Gastroesophageal sphincter (tissue), 3 donors: ENCODE measurements around the gene DPT.

Experiments used
- POLR2AphosphoS5 ChIP-seq: sonication (generic); formaldehyde crosslinking; IDR thresholded peaks from one replicate; pipeline ENCODE4 v1.6.1; 2017; ENCODE audit warnings: antibody characterized with exemption
- TF ChIP-seq, protein P1 (sequence below), 4 experiments: fragments of 200-600 bp in 2 of 4; fragments of 450-650 bp in 2 of 4; sonication (generic) in 1 of 4; IDR thresholded peaks; one replicate each; pipeline ENCODE4 v1.5.1; 2017 to 2019; ENCODE audit warnings: antibody characterized with exemption in 4 of 4, mild to moderate bottlenecking in 2 of 4, moderate library complexity in 2 of 4

DNA sequence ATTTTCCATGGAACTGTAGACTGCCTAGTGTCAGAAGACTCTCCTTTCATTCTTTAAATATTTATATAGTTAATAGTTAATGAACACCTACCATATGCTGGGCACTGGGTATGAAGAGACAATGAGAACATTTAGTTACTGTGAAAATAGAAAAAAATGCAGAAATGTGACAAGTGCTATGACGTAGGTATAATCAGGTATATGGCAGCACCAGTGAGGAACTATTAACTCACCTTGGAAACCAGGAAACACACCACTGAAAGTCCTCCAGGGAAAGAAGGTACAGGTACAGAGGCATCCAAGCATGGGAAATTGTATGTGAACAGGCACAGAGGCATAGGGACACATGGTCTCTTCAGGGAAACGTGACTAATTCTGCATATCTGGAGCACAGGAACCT lies 42.3 kb downstream of the DPT start:
- TF ChIP-seq POLR2AphosphoS5, result no peak
- TF ChIP-seq, protein P1, sequence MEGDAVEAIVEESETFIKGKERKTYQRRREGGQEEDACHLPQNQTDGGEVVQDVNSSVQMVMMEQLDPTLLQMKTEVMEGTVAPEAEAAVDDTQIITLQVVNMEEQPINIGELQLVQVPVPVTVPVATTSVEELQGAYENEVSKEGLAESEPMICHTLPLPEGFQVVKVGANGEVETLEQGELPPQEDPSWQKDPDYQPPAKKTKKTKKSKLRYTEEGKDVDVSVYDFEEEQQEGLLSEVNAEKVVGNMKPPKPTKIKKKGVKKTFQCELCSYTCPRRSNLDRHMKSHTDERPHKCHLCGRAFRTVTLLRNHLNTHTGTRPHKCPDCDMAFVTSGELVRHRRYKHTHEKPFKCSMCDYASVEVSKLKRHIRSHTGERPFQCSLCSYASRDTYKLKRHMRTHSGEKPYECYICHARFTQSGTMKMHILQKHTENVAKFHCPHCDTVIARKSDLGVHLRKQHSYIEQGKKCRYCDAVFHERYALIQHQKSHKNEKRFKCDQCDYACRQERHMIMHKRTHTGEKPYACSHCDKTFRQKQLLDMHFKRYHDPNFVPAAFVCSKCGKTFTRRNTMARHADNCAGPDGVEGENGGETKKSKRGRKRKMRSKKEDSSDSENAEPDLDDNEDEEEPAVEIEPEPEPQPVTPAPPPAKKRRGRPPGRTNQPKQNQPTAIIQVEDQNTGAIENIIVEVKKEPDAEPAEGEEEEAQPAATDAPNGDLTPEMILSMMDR (IDR thresholded peaks at IDR 0.05), result no peak
